Body of pancreas (tissue), 4 donors: ENCODE results near the gene CNOT10.

Source experiments
- POLR2A ChIP-seq, 3 donors: fragments of 450-650 bp; IDR thresholded peaks; one replicate each; pipeline ENCODE4 v1.6.1; 2016; ENCODE audit warnings: antibody characterized with exemption in 3 of 3, mild to moderate bottlenecking in 2 of 3
- TF ChIP-seq, protein P1 (sequence below), 7 experiments: fragments of 450-650 bp in 4 of 7; fragments of 200-600 bp in 3 of 7; sonication (generic) in 3 of 7; IDR thresholded peaks; one replicate each; pipeline ENCODE4 v1.5.1; 2016 to 2019; ENCODE audit warnings: antibody characterized with exemption in 7 of 7

DNA sequence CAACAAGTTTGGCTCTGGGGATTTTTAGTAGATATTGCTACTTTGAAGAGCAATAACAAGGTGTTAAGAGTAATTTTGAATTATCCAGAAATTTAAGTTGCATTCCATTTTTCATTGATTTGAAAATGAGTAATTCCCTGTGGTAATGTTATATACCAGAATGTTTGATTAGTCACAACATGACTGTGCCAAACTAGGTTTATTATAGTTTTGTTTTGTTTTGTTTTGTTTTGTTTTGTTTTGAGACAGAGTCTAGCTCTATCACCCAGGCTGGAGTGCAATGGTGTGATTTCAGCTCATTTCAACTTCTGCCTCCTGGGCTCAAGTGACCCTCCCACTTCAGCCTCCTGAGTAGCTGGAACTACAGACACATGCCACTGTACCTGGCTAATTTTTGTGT is 40.7 kb downstream of the CNOT10 start:
- no peak for TF ChIP-seq POLR2A (IDR thresholded peaks at IDR 0.05)
- TF ChIP-seq, protein P1, sequence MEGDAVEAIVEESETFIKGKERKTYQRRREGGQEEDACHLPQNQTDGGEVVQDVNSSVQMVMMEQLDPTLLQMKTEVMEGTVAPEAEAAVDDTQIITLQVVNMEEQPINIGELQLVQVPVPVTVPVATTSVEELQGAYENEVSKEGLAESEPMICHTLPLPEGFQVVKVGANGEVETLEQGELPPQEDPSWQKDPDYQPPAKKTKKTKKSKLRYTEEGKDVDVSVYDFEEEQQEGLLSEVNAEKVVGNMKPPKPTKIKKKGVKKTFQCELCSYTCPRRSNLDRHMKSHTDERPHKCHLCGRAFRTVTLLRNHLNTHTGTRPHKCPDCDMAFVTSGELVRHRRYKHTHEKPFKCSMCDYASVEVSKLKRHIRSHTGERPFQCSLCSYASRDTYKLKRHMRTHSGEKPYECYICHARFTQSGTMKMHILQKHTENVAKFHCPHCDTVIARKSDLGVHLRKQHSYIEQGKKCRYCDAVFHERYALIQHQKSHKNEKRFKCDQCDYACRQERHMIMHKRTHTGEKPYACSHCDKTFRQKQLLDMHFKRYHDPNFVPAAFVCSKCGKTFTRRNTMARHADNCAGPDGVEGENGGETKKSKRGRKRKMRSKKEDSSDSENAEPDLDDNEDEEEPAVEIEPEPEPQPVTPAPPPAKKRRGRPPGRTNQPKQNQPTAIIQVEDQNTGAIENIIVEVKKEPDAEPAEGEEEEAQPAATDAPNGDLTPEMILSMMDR (IDR thresholded peaks at IDR 0.05), result no peak
